Measurements from ENCODE around the gene EPB41L5.
"Not testable (repeated sequence)": the region's sequence is repeated elsewhere in the genome, so short reads cannot be mapped to it uniquely, and the experiment has no call there.

The EPB41L5 gene

GRCh38 chr2:120029672-120030640 lies 17.1 kb downstream of the EPB41L5 start:
- DNase-seq: no peak

DNA sequence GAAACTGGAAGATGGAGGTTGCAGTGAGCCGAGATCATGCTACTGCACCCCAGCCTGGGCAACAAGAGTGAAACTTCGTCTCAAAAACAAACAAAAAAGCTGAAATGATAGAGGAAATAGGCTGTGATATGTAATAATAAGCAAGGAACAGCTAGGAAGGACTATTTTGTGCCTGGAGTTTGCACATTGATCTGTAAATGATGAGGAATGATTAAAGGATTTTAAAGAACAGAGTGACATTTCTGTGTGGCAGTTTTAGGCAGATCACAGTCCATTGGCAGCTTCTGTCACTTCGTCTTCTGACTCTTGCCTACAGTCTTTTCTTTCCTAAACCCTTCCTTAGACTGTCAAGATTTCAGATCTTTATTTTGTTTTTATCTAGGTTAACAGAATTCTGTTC lies 19.4 kb downstream of the EPB41L5 start:
- DNase-seq: no peak

DNA sequence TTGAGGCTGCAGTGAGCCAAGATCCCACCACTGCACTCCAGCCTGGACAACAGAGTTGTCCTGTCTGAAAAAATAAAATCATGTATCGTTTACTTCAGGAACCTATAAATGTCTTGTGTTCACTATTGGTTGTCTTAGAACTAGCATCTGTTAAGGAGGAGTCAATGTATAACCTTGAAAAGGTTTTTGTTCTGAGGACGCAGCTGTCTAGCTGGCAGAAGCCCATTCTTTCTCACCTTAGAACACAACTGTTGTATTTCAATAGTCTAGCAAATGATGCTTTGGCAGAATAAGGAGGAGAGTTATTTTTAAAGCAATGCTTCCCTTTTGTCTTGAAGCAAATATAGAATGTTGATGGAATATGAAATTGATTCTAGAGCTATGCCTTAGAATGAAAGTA lies 21.1 kb downstream of the EPB41L5 start:
- DNase-seq: no peak

- no peak for DNase-seq
Measured at GRCh38 chr2:120034621-120035020, 21.7 kb downstream of the EPB41L5 start.

DNA sequence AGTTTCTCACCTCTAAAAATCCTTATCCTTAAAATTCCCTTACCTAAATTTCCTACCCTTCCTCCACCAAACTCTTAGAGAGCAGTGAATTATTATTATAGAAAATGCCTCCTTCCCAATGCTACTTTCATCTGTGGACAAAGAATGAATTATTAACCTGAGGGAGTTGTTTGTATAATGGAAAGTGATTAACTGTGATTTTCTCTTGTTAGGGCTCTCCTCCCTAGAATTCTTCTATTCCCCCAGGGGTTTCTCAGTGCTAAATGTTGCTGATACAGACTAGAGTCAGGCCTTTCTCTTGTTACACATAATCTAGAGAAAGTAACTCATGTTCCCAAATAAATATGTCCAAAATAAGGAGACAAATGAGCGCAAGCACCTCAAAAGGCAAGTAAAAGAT lies 23.3 kb downstream of the EPB41L5 start:
- no peak for DNase-seq

DNA sequence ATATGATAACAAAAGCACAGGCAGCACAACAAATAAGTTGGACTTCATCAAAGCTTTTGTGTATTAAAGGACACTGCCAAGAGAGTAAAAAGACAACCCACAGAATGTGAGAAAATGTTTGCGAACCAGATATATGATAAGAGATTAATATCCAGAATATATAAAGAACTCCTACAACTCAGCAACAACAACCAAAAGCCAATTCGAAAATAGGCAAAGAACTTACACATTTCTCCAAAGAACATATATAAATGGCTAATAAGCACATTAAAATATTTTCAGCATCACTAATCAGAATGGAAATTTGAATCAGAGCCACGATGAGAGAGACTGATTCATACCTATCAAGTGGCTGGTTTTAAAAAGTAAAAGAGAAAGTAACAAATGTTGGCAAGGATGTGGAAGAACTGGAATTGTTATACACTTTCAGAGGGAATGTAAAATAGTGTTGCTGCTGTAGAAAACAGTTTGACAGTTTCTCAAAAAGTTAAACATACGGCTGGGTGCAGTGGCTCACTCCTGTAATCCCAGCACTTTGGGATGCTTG lies 25.2 kb downstream of the EPB41L5 start:
- no peak for DNase-seq

DNA sequence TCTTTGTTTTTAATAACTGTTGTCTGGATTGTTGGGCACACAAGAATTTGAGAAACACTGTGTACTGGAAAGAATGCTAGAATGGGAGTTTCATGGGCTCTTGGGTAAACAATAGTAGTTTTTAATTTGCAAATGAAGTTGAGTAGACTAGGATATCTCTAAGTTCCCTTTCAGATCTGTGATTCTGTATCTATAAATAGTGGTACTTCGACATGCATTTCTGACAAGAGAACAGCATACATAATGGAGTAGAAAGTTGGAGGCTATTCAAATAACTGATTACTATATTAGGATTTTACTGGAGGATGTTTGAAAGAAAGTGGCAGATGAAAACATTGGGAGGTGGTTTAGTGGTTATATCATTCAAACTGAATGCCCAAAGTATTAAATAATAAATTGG lies 29.5 kb downstream of the EPB41L5 start:
- DNase-seq: no peak

GRCh38 chr2:120044336-120044735 lies 31.5 kb downstream of the EPB41L5 start:
- no peak for DNase-seq

GRCh38 chr2:120045775-120046174 lies 32.9 kb downstream of the EPB41L5 start:
- DNase-seq: not testable (repeated sequence)

GRCh38 chr2:120046252-120046651 lies 33.4 kb downstream of the EPB41L5 start:
- not testable (repeated sequence) for DNase-seq

- no peak for DNase-seq
Measured at GRCh38 chr2:120052597-120052996, 39.7 kb downstream of the EPB41L5 start.

DNA sequence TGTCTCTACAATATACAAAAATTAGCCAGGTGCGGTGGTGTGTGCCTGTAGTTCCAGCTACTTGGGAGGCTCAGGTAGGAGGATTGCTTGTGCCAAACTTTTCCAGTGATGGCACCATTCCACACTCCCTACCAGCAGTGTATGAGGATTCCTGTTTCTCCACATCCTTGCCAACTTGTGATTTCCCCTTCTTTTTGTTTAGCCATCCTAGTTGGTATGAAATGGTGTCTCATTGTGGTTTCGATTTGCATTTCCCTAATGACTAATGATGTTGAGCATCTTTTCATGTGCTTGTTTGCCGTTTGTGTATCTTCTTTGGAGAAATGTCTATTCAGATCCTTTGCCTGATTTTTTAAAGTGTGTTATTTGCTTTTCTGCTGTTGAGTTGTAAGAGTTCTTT lies 41.0 kb downstream of the EPB41L5 start:
- DNase-seq: no peak

DNA sequence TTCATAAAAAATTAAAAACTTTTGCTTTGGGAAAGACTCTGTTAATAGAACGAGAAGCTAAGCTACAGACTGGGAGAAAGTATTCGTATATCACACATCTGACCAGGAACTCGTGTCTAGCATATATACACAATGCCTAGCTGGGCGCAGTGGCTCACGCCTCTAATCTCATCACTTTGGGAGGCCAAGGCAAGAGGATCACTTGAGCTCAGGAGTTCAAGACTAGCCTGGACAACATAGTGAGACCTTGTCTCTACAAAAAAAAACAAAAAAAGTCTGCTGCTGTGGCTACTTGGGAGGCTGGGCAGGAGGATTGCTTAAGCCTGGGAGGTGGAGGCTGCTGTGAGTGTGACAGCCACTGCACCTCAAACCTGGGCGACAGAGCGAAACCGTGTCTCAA lies 46.6 kb downstream of the EPB41L5 start:
- DNase-seq: no peak

GRCh38 chr2:120060088-120060623 lies 47.3 kb downstream of the EPB41L5 start:
- no peak for DNase-seq

DNA sequence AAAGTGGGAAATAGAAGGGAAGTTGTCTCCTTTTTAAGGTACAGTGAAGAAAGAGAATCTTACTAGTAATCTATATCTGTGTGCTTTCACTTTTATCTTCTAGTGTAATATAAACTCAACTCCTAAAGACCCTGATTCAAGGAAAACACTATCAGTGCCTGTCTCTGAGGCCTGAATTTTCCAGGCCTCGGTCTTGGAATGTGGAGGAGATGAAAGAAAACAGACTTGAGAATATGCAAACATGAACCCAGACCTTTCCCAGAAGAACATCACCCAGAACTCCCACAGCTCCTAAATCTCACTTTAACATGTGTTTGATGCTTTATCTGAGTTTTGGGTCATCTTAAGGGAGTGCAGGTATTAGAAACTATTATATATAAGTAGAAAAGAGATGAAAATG lies 51.8 kb downstream of the EPB41L5 start:
- no peak for DNase-seq

- no peak for DNase-seq
Measured at GRCh38 chr2:120066800-120067547, 54.1 kb downstream of the EPB41L5 start.

GRCh38 chr2:120068040-120068658 lies 55.3 kb downstream of the EPB41L5 start:
- not testable (repeated sequence) for DNase-seq

DNA sequence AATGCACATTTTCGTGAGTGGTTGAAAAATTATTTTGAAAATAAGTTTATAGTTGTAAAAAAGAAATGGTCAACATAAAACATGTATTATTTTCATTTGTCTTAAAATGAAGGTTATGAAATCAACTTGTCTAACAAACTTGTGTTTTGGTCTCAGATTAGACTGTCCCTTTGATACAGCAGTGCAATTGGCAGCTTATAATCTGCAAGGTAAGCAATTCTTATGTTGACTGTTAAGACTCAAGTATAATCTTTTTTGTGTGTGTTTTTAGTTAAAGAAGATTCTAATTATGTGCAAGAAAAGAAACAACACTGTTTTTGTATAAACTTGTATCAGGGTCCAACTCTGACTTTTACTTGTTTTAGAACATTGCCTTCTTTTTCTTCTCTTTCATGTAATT lies 62.7 kb downstream of the EPB41L5 start:
- DNase-seq: no peak

DNA sequence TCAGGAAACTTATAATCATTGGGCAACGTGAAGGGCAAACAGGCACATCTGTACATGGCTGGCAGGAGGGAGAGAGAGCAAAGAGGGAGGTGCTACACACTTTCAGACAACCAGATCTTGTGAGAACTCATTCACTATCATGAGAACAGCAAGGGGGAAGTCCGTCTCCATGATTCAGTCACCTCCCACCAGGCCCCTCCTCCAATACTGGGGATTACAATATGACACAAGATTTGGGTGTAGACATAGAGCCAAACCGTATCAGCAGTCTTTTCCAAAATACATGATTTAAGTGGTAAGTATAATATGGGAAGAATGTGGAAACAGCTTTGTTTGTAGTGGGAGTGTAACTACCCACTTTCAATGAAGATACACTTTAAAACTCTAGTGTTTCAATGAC lies 65.0 kb downstream of the EPB41L5 start:
- no peak for DNase-seq

- no peak for DNase-seq
Measured at GRCh38 chr2:120079647-120080046, 66.8 kb downstream of the EPB41L5 start.

- no peak for DNase-seq
Measured at GRCh38 chr2:120091436-120091835, 78.6 kb downstream of the EPB41L5 start.

- no peak for DNase-seq
Measured at GRCh38 chr2:120094795-120095194, 81.9 kb downstream of the EPB41L5 start.

DNA sequence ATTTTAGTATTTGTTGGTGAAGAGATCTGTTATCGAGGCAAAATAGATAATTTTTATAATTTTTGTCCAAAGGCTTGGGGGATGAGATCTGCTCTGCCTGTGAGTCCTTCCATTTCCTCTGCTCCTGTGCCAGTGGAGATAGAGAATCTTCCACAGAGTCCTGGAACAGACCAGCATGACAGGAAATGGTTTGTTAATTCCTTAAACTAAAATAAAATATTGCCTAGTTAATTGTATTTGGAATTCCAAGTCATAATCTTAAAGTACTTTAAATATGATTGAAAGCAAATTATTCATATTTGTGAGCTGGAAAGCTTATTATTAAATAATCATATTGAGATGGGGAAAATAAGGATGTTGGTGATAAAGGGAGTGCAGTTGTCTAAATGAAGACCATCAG lies 87.8 kb downstream of the EPB41L5 start:
- DNase-seq: no peak
